Stimulated activated CD8-positive, alpha-beta memory T cell treated with anti-CD3 and anti-CD28 coated beads, Interleukin-2, amount 100 ng/mL, for 48 hours (primary cell): Measurements from ENCODE around the gene ELOVL2.

Experiments used
- DNase-seq, 2 donors: peaks; one replicate each; pipeline ENCODE4 v3.0.0-alpha.2; 2020; ENCODE audit warnings: low read depth in 2 of 2

Gene ELOVL2

DNA sequence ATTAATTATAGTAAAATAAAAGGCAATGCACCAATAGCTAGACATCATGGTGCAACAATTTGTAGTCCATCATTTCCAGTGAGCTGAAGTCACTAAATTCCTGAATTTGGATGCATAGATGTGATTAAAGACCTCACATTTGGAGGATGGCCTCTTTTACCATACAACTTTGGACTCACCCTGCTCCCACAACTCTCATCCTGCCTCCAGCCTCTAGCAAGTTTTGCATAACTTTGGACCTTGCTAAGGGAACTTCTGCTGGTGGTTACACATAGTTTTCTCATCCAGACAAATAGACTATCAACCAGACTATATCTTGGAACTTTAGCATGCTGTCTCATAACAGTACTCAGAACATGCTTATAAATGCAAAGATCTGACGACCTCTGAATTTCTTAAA is 12.8 kb upstream of the ELOVL2 start:
- DNase-seq, result no peak

DNA sequence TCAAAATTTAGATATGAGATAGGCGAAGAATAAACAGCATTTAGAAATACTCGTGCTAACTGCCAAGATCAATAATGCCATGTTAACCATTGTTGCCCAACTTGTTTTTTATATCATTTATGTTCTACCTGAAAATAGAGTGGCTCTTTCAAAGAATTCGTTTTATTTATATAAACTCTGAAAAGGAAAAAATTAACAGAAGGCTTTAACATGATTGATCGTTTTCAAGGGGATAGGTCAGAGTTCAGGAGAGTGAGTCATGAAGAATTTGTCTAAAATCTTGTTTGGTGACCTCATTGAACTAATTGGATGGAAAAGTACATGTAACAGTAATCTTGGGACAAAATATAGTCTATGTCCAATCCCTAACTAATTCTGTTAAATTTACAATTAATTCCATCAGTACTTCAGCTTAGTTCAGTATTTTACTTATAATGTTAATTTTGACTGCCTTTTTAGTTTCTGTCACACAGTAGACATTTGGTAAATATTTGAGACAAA is 11.1 kb upstream of the ELOVL2 start:
- DNase-seq, result no peak

GRCh38 chr6:11054722-11055121 is 10.6 kb upstream of the ELOVL2 start:
- no peak for DNase-seq

DNA sequence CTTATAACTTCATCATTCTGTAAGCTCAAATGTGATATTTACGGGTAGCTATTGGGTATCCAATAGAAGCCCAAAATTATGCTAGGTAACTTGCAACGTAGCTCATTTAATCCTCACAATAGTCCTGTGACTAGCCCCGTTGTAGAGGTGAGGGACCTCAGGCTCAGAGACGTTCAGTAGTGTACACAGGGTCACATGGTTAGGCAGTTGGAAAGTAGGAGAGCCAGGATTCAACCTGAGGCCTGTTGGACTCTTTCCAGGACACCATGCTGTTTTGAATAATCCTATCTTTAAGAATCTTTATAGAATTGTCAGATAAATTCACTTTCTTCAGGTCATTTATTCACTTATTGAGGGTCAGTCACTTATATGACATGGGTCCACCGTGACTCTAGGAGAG is 9.2 kb upstream of the ELOVL2 start:
- DNase-seq, result no peak

DNA sequence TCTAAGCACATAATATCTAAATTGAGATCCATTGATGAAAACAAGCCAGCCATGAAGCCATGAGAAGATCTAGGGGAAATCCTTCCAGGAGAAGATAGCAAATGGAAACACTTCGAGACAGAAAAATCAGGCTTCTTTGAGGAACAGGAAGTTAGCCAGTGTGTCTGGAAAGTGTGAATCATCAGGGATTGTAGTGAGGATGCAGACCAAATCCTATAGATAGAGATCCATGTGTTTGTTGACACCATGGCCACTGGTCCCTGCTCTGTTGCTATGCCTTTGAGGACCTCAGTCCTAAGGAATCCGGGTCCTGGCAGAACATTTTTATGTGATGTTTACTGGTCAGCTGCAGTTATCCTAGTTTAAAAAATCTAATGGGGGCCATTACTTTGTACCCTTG is 6.6 kb upstream of the ELOVL2 start:
- DNase-seq, result no peak

- no peak for DNase-seq
Observed at GRCh38 chr6:11044712-11045167, 635 bp upstream of the ELOVL2 start.

DNA sequence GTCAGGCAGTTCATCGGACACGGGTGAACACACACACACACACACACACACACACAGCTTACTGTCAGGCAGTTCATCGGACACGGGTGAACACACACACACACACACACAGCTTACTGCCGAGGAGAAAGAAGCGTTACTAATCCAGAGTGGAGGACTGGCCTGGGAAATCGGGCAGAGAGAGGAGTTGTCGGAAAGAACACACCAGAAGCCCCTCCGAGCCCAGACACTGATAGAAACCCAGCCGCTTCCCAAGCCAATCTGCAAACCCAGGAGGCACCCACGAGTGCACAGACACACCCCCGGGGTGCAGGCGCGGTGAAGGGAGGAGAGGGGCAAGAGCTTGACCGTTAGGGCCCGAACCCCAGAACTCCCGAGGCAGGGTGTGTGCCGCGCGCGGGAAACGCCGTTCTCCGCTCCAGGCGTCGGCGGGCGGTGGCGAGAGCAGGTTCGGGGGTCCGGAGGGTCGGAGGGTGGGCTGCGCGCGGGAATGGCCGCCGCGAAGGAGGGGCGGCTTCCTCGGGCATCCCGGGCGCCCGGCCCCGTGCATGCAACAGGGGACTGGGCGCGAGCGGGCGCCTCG is 636 bp downstream of the ELOVL2 start:
- no peak for DNase-seq

GRCh38 chr6:11042750-11043377 is 1.2 kb downstream of the ELOVL2 start:
- no peak for DNase-seq

DNA sequence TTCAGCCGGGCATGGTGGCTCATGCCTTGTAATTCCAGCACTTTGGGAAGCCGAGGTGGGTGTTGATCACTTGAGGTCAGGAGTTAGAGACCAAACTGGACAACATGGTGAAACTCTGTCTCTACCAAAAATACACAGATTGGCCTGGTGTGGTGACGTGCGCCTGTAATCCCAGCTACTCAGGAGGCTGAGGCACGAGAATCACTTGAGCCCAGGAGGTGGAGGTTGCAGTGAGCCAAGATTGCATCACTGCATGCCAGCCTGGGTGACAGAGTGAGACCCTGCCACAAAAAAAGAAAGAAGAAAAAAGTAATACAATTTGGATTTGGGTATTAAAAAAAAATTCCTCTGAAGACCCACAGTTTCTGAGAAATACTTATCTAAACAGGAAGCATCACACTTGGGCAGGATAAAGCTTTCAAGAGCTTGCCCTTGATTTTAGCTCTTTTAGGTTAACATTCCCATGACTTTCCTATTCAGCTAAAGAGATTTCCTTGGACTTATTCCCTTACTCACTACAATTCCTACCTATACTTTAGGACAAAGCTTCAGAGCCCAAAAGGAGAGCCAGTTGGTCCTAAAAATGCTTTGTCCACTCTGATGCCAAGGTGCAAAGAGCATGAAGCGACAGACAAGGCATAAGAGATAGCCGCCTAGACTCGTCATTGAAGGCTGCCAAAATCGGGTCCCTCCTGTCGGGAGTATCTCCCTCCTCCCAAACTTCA is 1.9 kb downstream of the ELOVL2 start:
- no peak for DNase-seq

GRCh38 chr6:11040134-11040533 is 4.0 kb downstream of the ELOVL2 start:
- no peak for DNase-seq

DNA sequence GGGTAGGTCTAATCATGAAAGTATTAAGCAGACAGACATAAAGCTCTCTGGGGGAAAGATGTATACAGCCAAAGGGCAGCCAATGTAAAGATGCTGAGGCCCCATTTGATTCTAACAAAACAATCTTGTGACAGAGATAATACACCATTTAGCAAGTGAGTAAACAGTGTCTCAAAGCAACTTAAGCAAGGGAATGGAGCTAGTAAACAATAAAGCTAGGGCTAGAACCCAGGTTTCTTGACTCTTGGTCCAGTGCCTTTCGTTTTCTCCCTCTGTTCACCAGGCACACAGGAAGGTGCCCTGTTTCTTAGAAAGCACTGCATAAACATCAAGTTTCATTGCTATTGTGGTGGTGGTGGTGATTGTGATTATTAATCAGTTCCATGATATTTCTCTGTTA is 5.1 kb downstream of the ELOVL2 start:
- no peak for DNase-seq

- no peak for DNase-seq
Observed at GRCh38 chr6:11036977-11037430, 7.1 kb downstream of the ELOVL2 start.

DNA sequence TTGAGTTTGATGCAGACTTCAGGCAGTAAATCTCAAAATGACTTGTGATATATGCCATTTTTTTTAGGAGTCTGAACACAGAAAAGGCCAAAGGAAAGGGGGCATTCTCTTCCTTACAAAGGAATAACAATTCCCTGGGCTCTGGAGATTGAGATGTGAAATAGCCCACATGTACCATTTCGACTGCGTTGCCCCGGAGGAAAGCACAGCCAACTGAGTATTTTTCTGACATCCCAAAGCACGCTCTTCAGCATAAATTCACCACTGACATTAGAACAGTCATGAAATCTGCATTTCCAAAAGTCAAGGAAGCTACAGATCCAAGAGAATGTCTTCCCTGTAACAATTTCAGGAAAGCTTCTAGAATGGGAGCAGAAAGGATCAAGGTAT is 7.8 kb downstream of the ELOVL2 start:
- no peak for DNase-seq

DNA sequence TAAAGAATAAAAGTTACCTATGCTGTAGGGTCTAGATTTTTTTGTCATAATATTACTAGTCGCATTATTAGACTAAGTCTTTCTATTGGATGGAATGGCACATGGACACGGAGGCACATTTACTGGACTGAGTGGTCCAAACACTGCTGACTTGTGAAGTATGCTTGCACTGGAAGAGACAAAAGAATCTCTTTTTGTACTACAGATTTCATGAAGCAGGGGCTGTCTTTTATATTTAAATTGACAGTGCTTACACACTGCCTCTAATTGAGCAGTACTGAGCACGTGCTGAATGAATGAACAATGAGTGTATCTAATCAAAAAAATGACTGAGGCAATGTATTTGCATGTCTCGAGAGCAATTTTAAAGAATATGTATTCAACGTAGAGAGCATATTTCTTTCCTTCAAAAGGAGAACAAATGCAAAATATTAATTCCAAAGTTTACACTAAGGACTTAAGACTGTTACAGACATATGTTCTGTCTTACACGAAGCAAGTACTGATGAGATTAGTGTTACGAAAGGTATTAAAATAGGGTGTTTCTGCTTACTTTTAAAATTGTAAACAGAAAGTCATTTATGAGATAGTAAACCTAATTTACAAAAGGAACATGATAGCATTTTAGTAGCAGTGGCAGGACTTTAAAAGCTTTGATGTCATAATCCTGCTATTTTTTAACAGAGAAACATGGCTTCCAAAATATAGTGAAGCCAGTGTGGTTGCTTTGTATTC is 8.3 kb downstream of the ELOVL2 start:
- DNase-seq, result no peak

DNA sequence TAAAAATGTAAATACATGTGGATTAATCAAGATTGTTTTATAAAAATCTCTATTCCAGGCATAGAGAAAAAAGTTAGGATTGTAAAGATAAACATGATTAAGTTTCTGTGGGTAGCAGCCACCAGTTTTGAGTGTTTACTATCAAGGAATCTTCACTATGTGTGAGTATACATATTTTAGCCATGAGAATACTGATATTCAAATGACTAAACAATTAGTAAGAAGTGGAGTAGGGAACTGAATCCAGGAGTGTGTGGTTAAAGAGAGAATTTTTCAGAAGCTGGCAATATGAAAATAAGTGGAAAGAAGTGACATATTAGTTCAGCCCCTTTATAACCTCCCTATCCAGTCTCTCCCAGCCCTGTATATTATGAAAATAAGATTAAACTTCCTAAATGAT is 10.3 kb downstream of the ELOVL2 start:
- no peak for DNase-seq

- no peak for DNase-seq
Observed at GRCh38 chr6:11030904-11031303, 13.2 kb downstream of the ELOVL2 start.

DNA sequence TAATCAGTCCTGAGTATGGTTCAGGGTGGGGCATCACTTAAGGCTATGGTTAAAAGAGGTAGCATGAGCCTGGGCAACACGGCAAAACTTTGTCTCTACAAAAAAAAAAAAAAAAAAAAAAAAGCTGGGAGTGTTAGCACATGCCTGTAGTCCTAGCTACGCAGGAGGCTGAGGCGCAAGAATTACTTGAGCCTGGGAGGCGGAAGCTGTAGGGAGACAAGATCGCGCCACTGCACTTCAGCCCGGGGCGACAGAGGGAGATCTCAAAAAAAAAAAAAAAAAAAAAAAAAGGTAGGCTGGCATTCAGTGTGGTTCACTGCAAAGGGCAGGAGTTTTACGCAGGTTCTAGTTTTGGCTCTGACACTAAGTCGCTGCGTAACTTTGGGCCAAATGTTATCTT is 15.1 kb downstream of the ELOVL2 start:
- DNase-seq, result no peak

DNA sequence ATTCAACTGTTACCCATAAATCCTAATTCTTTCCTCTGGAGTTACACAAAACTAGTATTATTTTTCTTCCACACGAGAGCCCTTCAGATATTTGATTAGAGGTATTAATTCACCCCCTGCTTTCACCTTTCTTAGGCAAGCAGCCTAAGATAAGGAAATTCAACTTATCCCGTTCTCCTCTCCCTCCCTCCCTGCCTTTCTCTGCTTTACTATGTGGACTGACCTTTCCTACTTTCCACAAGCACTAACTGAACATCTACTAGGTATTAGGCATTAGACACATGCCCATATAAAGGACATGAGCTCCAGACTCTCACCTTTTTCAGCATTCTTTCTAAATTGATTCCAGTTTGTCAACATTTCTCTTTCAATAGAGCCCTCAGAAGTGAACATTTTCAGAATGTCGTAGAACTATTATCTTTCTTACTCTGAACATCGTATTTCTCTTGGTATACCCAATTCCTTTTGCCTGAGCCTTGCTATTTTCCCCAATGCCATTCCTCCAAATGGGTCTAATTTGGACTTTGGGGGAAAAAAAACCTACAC is 16.5 kb downstream of the ELOVL2 start:
- DNase-seq, result no peak

DNA sequence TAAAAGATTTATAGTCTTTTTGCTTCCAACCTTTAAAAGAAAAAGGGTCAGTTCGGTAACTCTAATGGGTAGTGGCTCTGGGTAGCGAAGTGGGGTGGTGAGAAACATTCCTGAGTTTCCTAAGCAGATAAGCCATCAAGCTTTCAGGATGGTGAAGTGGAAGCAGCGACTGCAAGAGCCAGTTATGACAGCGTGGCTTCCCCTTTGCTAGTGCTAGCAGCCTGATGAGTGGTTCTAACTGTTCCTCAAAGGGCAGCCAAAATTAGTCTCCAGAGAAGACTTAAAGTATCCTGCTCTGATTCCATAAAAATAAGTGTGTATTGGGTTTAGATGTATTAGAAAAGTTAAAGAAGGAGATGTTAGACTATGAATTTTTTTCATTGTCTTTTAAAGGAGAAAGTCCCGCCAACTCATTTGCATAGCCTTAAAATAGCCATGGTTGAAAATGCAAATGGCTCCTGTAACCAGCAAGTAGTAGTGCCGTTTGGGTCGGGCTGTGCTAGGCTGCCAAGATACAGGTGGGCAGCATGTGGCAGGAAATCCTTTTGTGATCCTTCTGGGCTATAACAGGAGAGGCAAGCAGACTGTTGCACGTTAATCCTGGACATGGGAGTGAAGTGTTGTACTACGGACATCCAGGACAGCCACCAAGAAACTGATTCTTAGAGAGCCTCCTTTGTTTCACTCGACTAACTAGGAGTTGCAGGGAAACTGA is 18.0 kb downstream of the ELOVL2 start:
- DNase-seq, result no peak

DNA sequence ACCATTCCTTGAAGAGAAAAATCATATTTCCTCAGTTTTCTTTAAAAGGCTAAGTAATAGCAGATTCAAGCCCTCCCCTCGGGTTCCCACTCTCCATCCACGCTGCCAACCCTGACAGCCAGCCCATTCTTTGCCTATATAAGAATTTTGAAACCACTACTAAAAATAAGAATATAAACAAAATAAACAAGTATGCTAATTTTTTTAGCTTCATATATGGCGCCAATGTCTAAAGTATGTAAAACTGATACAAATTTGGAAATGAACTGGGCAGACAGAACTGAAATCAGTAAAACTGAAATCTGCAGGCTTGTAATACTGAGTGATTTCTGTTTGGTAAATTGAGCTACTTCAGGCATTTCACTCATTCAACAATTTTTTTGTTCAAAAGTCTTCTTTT is 19.0 kb downstream of the ELOVL2 start:
- no peak for DNase-seq

DNA sequence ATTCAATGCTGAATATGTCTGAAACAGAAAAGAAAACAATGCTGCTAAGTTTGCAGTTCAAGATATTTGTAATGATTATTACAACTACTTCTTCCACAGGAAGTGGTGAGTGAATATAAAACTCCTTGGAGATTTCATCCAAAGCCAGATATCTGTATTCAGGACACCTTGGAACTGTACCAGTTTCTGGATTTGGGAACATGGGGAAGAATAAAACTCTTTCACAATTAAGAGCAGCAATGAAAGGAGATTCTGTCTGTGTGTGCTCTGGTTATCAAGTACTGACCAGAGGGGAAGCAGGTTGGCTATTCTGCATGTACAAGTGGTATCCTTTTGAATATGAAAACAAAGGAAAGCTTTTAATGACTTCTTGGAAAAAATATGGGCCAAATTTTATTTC is 21.1 kb downstream of the ELOVL2 start:
- DNase-seq, result no peak
